Uterus (tissue), 2 donors: Measurements from ENCODE around the gene ANKRD55.

ENCODE experiments used
- POLR2A ChIP-seq, 2 donors: fragments of 450-650 bp; IDR thresholded peaks; one replicate each; pipeline ENCODE4 v1.6.1; 2016; ENCODE audit warnings: antibody characterized with exemption in 2 of 2, mild to moderate bottlenecking in 1 of 2, moderate library complexity in 1 of 2
- TF ChIP-seq, protein P1 (sequence below), 4 experiments: fragments of 200-600 bp in 2 of 4; fragments of 450-650 bp in 2 of 4; sonication (generic) in 2 of 4; IDR thresholded peaks; one replicate each; pipeline ENCODE4 v1.5.1; 2016 to 2019; ENCODE audit warnings: antibody characterized with exemption in 4 of 4, mild to moderate bottlenecking in 2 of 4, moderate library complexity in 1 of 4

GRCh38 chr5:56075361-56075760 is 157.8 kb downstream of the ANKRD55 start:
- TF ChIP-seq, protein P1, sequence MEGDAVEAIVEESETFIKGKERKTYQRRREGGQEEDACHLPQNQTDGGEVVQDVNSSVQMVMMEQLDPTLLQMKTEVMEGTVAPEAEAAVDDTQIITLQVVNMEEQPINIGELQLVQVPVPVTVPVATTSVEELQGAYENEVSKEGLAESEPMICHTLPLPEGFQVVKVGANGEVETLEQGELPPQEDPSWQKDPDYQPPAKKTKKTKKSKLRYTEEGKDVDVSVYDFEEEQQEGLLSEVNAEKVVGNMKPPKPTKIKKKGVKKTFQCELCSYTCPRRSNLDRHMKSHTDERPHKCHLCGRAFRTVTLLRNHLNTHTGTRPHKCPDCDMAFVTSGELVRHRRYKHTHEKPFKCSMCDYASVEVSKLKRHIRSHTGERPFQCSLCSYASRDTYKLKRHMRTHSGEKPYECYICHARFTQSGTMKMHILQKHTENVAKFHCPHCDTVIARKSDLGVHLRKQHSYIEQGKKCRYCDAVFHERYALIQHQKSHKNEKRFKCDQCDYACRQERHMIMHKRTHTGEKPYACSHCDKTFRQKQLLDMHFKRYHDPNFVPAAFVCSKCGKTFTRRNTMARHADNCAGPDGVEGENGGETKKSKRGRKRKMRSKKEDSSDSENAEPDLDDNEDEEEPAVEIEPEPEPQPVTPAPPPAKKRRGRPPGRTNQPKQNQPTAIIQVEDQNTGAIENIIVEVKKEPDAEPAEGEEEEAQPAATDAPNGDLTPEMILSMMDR (IDR thresholded peaks at IDR 0.05) = peak in 1 of 4 experiments; percentile 17
- no peak for TF ChIP-seq POLR2A (IDR thresholded peaks at IDR 0.05)
